ENCODE results near the gene SPRN.

The SPRN gene

DNA sequence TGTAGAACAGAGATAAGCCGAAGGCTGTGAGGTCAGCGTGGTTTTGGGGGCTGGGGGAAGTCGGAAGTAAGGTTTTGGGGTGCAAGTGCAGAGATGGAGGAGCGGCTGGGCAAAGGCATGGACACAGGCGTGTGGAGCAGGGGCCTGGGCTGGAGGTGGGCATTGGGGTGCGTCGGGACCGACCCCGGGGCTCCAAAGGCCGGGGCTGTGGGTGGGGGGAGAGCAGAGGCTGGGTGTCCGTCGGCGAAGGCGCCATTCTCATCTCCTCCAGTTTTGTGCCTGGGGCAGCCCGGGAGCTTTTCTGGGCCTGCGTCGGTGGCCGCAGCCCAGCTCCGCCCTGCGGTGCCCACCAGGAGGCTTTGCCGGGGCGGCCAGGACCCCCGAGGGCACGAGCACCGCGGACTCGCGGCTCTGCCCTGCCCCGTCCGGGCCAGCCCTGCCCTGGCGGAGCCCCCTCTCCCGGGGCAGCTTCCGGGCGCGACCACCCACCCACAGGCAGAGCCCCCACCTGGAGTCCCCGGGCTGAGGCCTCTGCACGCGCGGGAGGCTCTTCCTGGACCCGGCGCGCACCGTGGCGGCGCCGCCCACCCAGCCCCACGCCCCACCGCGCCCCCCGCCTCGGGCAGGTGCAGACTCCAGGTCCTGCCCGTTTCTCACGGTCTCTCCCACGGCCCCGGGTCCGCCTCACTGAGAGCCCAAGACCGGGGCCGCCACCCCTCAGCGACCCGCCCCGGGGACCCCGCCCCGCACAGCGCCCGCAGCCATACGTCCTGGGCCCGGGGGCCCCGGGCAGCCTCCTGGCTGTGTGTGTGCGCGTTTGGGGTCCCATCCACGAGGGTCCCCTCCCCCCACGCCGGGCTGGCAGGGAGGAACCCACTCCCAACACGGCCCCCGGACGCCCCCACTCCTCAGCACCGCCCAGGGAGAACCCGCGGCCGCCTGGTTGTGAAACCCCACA is 21.6 kb upstream of the SPRN start:
- H3K4me1 ChIP-seq (ENCODE audit: insufficient read depth, low read length, poor library complexity, severe bottlenecking) = peaks cover 23% of the 10 kb centered on the region
- no peak overlapping the region for H3K4me3 ChIP-seq (ENCODE audit: low read length, poor library complexity, severe bottlenecking)
- H3K27me3 ChIP-seq (ENCODE audit: insufficient read depth, low read length, poor library complexity, severe bottlenecking) = peaks cover 5% of the 10 kb centered on the region
- no peaks in the 10 kb centered on the region for H3K79me2 ChIP-seq (ENCODE audit: insufficient read depth, low read length)
- H3F3A ChIP-seq (ENCODE audit: low read depth) = no peaks in the 10 kb centered on the region
- H4K20me1 ChIP-seq (ENCODE audit: insufficient read depth, low read length, poor library complexity, severe bottlenecking) = no peaks in the 10 kb centered on the region
- no peak overlapping the region for H2AFZ ChIP-seq (ENCODE audit: low read length)
- no peak overlapping the region for H3K9ac ChIP-seq (ENCODE audit: low read depth, low read length, poor library complexity, severe bottlenecking)
- H3K36me3 ChIP-seq (ENCODE audit: insufficient read depth, low read length) = no peaks in the 10 kb centered on the region
- peaks cover 15% of the 10 kb centered on the region; the same call in 1 of the 2 replicates for H3K9me3 ChIP-seq (ENCODE audit: insufficient read depth, low read depth, low read length)
- H3K4me2 ChIP-seq (ENCODE audit: low read depth, low read length, poor library complexity, severe bottlenecking) = no peak overlapping the region
- TF ChIP-seq CTCF (conservative IDR thresholded peaks at IDR 0.05; ENCODE audit: low read length) (no peak), EZH2phosphoT487 (IDR thresholded peaks at IDR 0.05; ENCODE audit: borderline replicate concordance) (no peak)
- no peaks in the 10 kb centered on the region for H3K9me2 ChIP-seq (replicated peaks; ENCODE audit: low read depth, low read length)

- no peak for TF ChIP-seq EZH2phosphoT487 (IDR thresholded peaks at IDR 0.05; ENCODE audit: borderline replicate concordance)
- no peak for TF ChIP-seq CTCF (conservative IDR thresholded peaks at IDR 0.05; ENCODE audit: low read length)
- Histone ChIP-seq H4K20me1 (ENCODE audit: insufficient read depth, low read length, poor library complexity, severe bottlenecking) (no peaks in the 10 kb centered on the region), H3K4me3 (ENCODE audit: low read length, poor library complexity, severe bottlenecking) (no peak overlapping the region), H3K27me3 (ENCODE audit: insufficient read depth, low read length, poor library complexity, severe bottlenecking) (peaks cover 5% of the 10 kb centered on the region), H3F3A (ENCODE audit: low read depth) (no peaks in the 10 kb centered on the region), H3K79me2 (ENCODE audit: insufficient read depth, low read length) (no peaks in the 10 kb centered on the region), H3K36me3 (ENCODE audit: insufficient read depth, low read length) (no peaks in the 10 kb centered on the region), H2AFZ (ENCODE audit: low read length) (no peak overlapping the region), H3K9me3 (ENCODE audit: insufficient read depth, low read depth, low read length) (peaks cover 15% of the 10 kb centered on the region; the same call in 1 of the 2 replicates), H3K4me1 (ENCODE audit: insufficient read depth, low read length, poor library complexity, severe bottlenecking) (peaks cover 29% of the 10 kb centered on the region), H3K9me2 (replicated peaks; ENCODE audit: low read depth, low read length) (no peaks in the 10 kb centered on the region), H3K4me2 (ENCODE audit: low read depth, low read length, poor library complexity, severe bottlenecking) (no peak overlapping the region), H3K9ac (ENCODE audit: low read depth, low read length, poor library complexity, severe bottlenecking) (no peak overlapping the region)
These were observed 20.9 kb upstream of the SPRN start for GRCh38 chr10:133445268-133445732.

DNA sequence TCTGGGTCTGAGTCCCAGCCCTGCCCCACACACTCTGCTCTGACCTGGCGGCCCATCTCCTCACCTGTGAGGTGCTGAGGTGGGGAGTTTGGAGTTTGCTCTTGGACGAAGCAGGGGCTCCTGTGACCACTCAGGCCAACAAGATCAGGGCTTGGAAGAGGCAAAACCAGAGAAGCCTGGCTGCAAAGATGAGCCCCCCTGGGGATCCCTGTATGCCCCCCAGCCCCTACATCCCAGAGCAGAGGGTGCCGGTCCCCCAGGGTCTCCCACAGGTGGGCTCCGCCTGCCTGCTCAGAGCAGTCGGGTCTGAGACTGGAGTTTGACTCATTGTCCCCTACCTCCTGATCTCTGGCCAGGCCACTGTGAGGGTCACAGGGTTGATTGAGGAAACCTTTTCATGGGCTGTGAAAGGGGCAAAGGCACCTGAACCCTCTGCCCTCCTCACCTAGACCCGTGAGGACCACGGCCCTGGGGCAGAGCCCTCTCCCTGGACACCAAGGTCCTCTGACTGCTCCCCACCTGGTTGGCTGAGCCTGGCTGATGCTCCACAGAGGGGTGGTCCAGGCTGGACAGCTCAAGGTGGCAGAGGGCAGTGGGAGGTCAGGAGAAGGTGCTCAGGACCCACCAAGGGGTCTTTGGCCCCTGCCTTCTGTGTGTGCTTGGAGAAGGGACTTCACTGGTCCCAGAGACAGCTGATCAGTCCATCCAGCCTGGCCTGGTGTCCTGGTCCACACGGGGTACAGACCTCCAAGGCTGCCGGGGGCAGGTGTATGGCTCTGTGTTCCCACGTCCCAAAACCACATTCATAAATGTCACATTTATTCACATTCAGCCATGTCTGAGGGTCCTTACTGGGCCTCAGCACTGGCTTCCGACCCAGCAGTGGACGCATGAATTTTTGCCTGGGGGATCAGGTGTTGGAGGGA is 20.2 kb upstream of the SPRN start:
- peaks cover 36% of the 10 kb centered on the region for H3K4me1 ChIP-seq (ENCODE audit: insufficient read depth, low read length, poor library complexity, severe bottlenecking)
- H3K9me3 ChIP-seq (ENCODE audit: insufficient read depth, low read depth, low read length) = peaks cover 15% of the 10 kb centered on the region; the same call in 1 of the 2 replicates
- H4K20me1 ChIP-seq (ENCODE audit: insufficient read depth, low read length, poor library complexity, severe bottlenecking) = no peaks in the 10 kb centered on the region
- H3K36me3 ChIP-seq (ENCODE audit: insufficient read depth, low read length) = no peaks in the 10 kb centered on the region
- H3K27me3 ChIP-seq (ENCODE audit: insufficient read depth, low read length, poor library complexity, severe bottlenecking) = peaks cover 5% of the 10 kb centered on the region
- H3K79me2 ChIP-seq (ENCODE audit: insufficient read depth, low read length) = no peaks in the 10 kb centered on the region
- H3K9ac ChIP-seq (ENCODE audit: low read depth, low read length, poor library complexity, severe bottlenecking) = no peak overlapping the region
- no peak overlapping the region for H3K4me2 ChIP-seq (ENCODE audit: low read depth, low read length, poor library complexity, severe bottlenecking)
- H3K4me3 ChIP-seq (ENCODE audit: low read length, poor library complexity, severe bottlenecking) = no peak overlapping the region
- H3F3A ChIP-seq (ENCODE audit: low read depth) = no peaks in the 10 kb centered on the region
- no peaks in the 10 kb centered on the region for H3K9me2 ChIP-seq (replicated peaks; ENCODE audit: low read depth, low read length)
- TF ChIP-seq EZH2phosphoT487 (IDR thresholded peaks at IDR 0.05; ENCODE audit: borderline replicate concordance) (no peak), CTCF (conservative IDR thresholded peaks at IDR 0.05; ENCODE audit: low read length) (no peak)
- no peak overlapping the region for H2AFZ ChIP-seq (ENCODE audit: low read length)
